Measurements from ENCODE around the gene KCND3.

KCND3 gene

GRCh38 chr1:111814642-111815041, 174.8 kb downstream of the KCND3 start:
- TF ChIP-seq CTCF (IDR thresholded peaks at IDR 0.05; ENCODE audit: poor library complexity, severe bottlenecking) = no peak
- no peak for DNase-seq (ENCODE audit: low spot score)
- Histone ChIP-seq H3K27me3 (ENCODE audit: insufficient read depth, poor library complexity, severe bottlenecking) (no peaks in the 10 kb centered on the region), H3K9me3 (ENCODE audit: severe bottlenecking) (no peaks in the 10 kb centered on the region), H3K4me3 (ENCODE audit: severe bottlenecking) (no peak overlapping the region), H3K36me3 (ENCODE audit: low read depth) (no peaks in the 10 kb centered on the region), H3K27ac (ENCODE audit: poor library complexity, severe bottlenecking) (no peak overlapping the region), H3K4me1 (ENCODE audit: insufficient read depth, poor library complexity, severe bottlenecking) (no peaks in the 10 kb centered on the region)
- no peak for ATAC-seq (ENCODE audit: low read depth)

- no peaks in the 10 kb centered on the region for H3K4me1 ChIP-seq (ENCODE audit: insufficient read depth, poor library complexity, severe bottlenecking)
- no peak overlapping the region for H3K27ac ChIP-seq (ENCODE audit: poor library complexity, severe bottlenecking)
- DNase-seq (ENCODE audit: low spot score) (no peak), ATAC-seq (ENCODE audit: low read depth) (no peak)
- no peaks in the 10 kb centered on the region for H3K27me3 ChIP-seq (ENCODE audit: insufficient read depth, poor library complexity, severe bottlenecking)
- H3K36me3 ChIP-seq (ENCODE audit: low read depth) = no peaks in the 10 kb centered on the region
- H3K4me3 ChIP-seq (ENCODE audit: severe bottlenecking) = no peak overlapping the region
- no peaks in the 10 kb centered on the region for H3K9me3 ChIP-seq (ENCODE audit: severe bottlenecking)
- no peak for TF ChIP-seq CTCF (IDR thresholded peaks at IDR 0.05; ENCODE audit: poor library complexity, severe bottlenecking)
These were observed 175.2 kb downstream of the KCND3 start for GRCh38 chr1:111814305-111814628.

- no peaks in the 10 kb centered on the region for H3K4me1 ChIP-seq (ENCODE audit: insufficient read depth, poor library complexity, severe bottlenecking)
- peak; percentile 9 for TF ChIP-seq CTCF (IDR thresholded peaks at IDR 0.05; ENCODE audit: poor library complexity, severe bottlenecking)
- ATAC-seq (ENCODE audit: low read depth) (no peak), DNase-seq (ENCODE audit: low spot score) (no peak)
- H3K27ac ChIP-seq (ENCODE audit: poor library complexity, severe bottlenecking) = no peak overlapping the region
- H3K9me3 ChIP-seq (ENCODE audit: severe bottlenecking) = no peaks in the 10 kb centered on the region
- no peak overlapping the region for H3K4me3 ChIP-seq (ENCODE audit: severe bottlenecking)
- no peaks in the 10 kb centered on the region for H3K27me3 ChIP-seq (ENCODE audit: insufficient read depth, poor library complexity, severe bottlenecking)
- no peaks in the 10 kb centered on the region for H3K36me3 ChIP-seq (ENCODE audit: low read depth)
These were observed 175.8 kb downstream of the KCND3 start for GRCh38 chr1:111813440-111814304.

GRCh38 chr1:111812306-111812705, 177.2 kb downstream of the KCND3 start:
- H3K27ac ChIP-seq (ENCODE audit: poor library complexity, severe bottlenecking) = no peak overlapping the region
- no peak overlapping the region for H3K4me3 ChIP-seq (ENCODE audit: severe bottlenecking)
- no peaks in the 10 kb centered on the region for H3K4me1 ChIP-seq (ENCODE audit: insufficient read depth, poor library complexity, severe bottlenecking)
- ATAC-seq (ENCODE audit: low read depth) (no peak), DNase-seq (ENCODE audit: low spot score) (no peak)
- H3K9me3 ChIP-seq (ENCODE audit: severe bottlenecking) = no peaks in the 10 kb centered on the region
- TF ChIP-seq CTCF (IDR thresholded peaks at IDR 0.05; ENCODE audit: poor library complexity, severe bottlenecking) = no peak
- H3K27me3 ChIP-seq (ENCODE audit: insufficient read depth, poor library complexity, severe bottlenecking) = no peaks in the 10 kb centered on the region
- H3K36me3 ChIP-seq (ENCODE audit: low read depth) = no peaks in the 10 kb centered on the region

GRCh38 chr1:111811891-111812290, 177.6 kb downstream of the KCND3 start:
- ATAC-seq (ENCODE audit: low read depth) = no peak
- no peaks in the 10 kb centered on the region for H3K4me1 ChIP-seq (ENCODE audit: insufficient read depth, poor library complexity, severe bottlenecking)
- peaks cover 2% of the 10 kb centered on the region for H3K27me3 ChIP-seq (ENCODE audit: insufficient read depth, poor library complexity, severe bottlenecking)
- H3K27ac ChIP-seq (ENCODE audit: poor library complexity, severe bottlenecking) = no peak overlapping the region
- DNase-seq (ENCODE audit: low spot score) = no peak
- H3K36me3 ChIP-seq (ENCODE audit: low read depth) = no peaks in the 10 kb centered on the region
- H3K4me3 ChIP-seq (ENCODE audit: severe bottlenecking) = no peak overlapping the region
- no peak for TF ChIP-seq CTCF (IDR thresholded peaks at IDR 0.05; ENCODE audit: poor library complexity, severe bottlenecking)
- H3K9me3 ChIP-seq (ENCODE audit: severe bottlenecking) = no peaks in the 10 kb centered on the region
